SK-N-SH treated with all-trans-retinoic acid at 6 μM for 48 hours (cell line): ENCODE results near the gene DBF4B.

Experiments
- ATAC-seq: fragments of 200-7000 bp; cut with Tn5 transposase; 3 replicates; pipeline ENCODE4 v1.9.1; 2020; ENCODE audit warnings: mild to moderate bottlenecking, moderate library complexity
- ARNTL ChIP-seq: fragments of 450-650 bp; formaldehyde crosslinking; IDR thresholded peaks from 2 replicates; pipeline ENCODE4 v1.5.0; 2020; ENCODE audit warnings: low read depth, mild to moderate bottlenecking, moderate library complexity, borderline replicate concordance
- BACH2 ChIP-seq: fragments of 250-450 bp; sonication (Bioruptor Pico); IDR thresholded peaks from 2 replicates; pipeline ENCODE4 v1.9.0; 2021; ENCODE audit warnings: mild to moderate bottlenecking, borderline replicate concordance
- CSDC2 ChIP-seq: fragments of 250-450 bp; sonication (Bioruptor Pico); IDR thresholded peaks from 2 replicates; pipeline ENCODE4 v1.5.0; 2020; ENCODE audit warnings: mild to moderate bottlenecking, moderate library complexity
- ESRRG ChIP-seq: fragments of 250-450 bp; sonication (Bioruptor Pico); IDR thresholded peaks from 2 replicates; pipeline ENCODE4 v1.6.1; 2021; ENCODE audit warnings: mild to moderate bottlenecking
- OSR1 ChIP-seq: fragments of 250-450 bp; sonication (Bioruptor Pico); IDR thresholded peaks from 2 replicates; pipeline ENCODE4 v1.8.0; 2022; ENCODE audit warnings: moderate library complexity, mild to moderate bottlenecking, inconsistent platforms
- PPARA ChIP-seq: fragments of 250-450 bp; sonication (Bioruptor Pico); IDR thresholded peaks from 2 replicates; pipeline ENCODE4 v1.5.0; 2020; ENCODE audit warnings: mild to moderate bottlenecking, borderline replicate concordance
- RARB ChIP-seq: fragments of 250-450 bp; sonication (Bioruptor Pico); IDR thresholded peaks from 2 replicates; pipeline ENCODE4 v1.8.0; 2021; ENCODE audit warnings: mild to moderate bottlenecking, moderate library complexity
- SNAI2 ChIP-seq: fragments of 250-450 bp; sonication (Bioruptor Pico); IDR thresholded peaks from 2 replicates; pipeline ENCODE4 v1.5.0; 2020; ENCODE audit warnings: mild to moderate bottlenecking, moderate library complexity
- TCF4 ChIP-seq: fragments of 250-450 bp; sonication (Bioruptor Pico); IDR thresholded peaks from 2 replicates; pipeline ENCODE4 v1.8.0; 2021; ENCODE audit warnings: mild to moderate bottlenecking, moderate library complexity, borderline replicate concordance
- TOX ChIP-seq: fragments of 250-450 bp; sonication (Bioruptor Pico); IDR thresholded peaks from 2 replicates; pipeline ENCODE4 v1.8.0; 2021; ENCODE audit warnings: mild to moderate bottlenecking, moderate library complexity, borderline replicate concordance
- ZC3H10 ChIP-seq: fragments of 250-450 bp; sonication (Bioruptor Pico); IDR thresholded peaks from 2 replicates; pipeline ENCODE4 v1.5.1; 2021; ENCODE audit warnings: mild to moderate bottlenecking, moderate library complexity
- ZFP3 ChIP-seq: fragments of 250-450 bp; sonication (Bioruptor Pico); IDR thresholded peaks from 2 replicates; pipeline ENCODE4 v1.5.0; 2020; ENCODE audit warnings: mild to moderate bottlenecking, moderate library complexity
- ZFP30 ChIP-seq: fragments of 450-650 bp; formaldehyde crosslinking; IDR thresholded peaks from 2 replicates; pipeline ENCODE4 v1.5.0; 2022; ENCODE audit warnings: mild to moderate bottlenecking, moderate library complexity
- ZNF565 ChIP-seq: fragments of 450-650 bp; formaldehyde crosslinking; conservative IDR thresholded peaks from 2 replicates; pipeline ENCODE4 v1.5.0; 2020; ENCODE audit warnings: low read depth, mild to moderate bottlenecking, moderate library complexity
- ZNF70 ChIP-seq: fragments of 450-650 bp; formaldehyde crosslinking; IDR thresholded peaks from 2 replicates; pipeline ENCODE4 v1.5.0; 2020; ENCODE audit warnings: mild to moderate bottlenecking, moderate library complexity
- ZNF8 ChIP-seq: fragments of 450-650 bp; formaldehyde crosslinking; IDR thresholded peaks from 2 replicates; pipeline ENCODE4 v1.5.0; 2020; ENCODE audit warnings: mild to moderate bottlenecking, moderate library complexity
- TF ChIP-seq, protein P1 (sequence below): fragments of 250-450 bp; sonication (Bioruptor Pico); IDR thresholded peaks from 2 replicates; pipeline ENCODE4 v1.5.1; 2021; ENCODE audit warnings: mild to moderate bottlenecking, moderate library complexity
- TF ChIP-seq, protein P2 (sequence below): fragments of 250-450 bp; sonication (Bioruptor Pico); IDR thresholded peaks from 2 replicates; pipeline ENCODE4 v1.5.0; 2020; ENCODE audit warnings: mild to moderate bottlenecking, moderate library complexity
- TF ChIP-seq, protein P3 (sequence below): fragments of 250-450 bp; sonication (Bioruptor Pico); IDR thresholded peaks from 2 replicates; pipeline ENCODE4 v1.8.0; 2021; ENCODE audit warnings: low read depth, mild to moderate bottlenecking, moderate library complexity, borderline replicate concordance
- TF ChIP-seq, protein P4 (sequence below): fragments of 250-450 bp; sonication (Bioruptor Pico); IDR thresholded peaks from 2 replicates; pipeline ENCODE4 v1.8.0; 2020; ENCODE audit warnings: mild to moderate bottlenecking, moderate library complexity, borderline replicate concordance
- TF ChIP-seq, protein P5 (sequence below): fragments of 250-450 bp; sonication (Bioruptor Pico); IDR thresholded peaks from 2 replicates; pipeline ENCODE4 v1.5.1; 2020; ENCODE audit warnings: low read depth, mild to moderate bottlenecking, moderate library complexity

DBF4B gene

DNA sequence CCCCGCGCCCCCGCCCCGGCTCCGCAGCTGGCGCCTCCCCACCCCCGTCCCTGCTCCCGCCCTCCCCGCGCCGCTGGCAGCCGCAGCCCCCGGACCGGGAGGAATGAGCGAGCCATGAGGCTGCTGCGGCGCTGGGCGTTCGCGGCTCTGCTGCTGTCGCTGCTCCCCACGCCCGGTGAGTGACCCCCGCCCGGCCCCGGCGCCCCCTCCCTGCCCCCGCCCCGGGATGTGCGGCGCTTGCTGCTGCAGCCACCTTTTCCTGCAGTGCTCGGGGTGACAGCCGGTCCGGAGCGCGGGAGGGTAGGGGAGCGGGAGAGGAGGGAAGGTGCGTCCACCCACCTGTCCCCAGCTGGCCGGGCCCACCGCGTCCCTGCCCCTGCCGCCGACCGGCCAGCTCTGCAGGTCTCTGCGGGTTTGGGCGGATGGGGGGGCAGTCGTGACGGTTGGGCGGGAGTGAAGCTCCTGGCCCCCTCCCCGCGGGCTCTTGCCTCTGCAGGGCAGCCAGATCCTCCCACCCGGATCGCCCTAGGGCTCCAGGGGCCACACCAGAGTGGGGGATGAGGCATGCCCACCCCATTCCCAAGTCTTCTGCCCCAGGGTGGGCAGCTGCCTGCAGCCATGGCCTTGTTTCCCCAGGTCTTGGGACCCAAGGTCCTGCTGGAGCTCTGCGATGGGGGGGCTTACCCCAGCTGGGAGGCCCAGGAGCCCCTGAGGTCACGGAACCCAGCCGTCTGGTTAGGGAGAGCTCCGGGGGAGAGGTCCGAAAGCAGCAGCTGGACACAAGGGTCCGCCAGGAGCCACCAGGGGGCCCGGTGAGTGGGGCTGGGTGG is 50.8 kb downstream of the DBF4B start (continued):
- TF ChIP-seq, protein P1, sequence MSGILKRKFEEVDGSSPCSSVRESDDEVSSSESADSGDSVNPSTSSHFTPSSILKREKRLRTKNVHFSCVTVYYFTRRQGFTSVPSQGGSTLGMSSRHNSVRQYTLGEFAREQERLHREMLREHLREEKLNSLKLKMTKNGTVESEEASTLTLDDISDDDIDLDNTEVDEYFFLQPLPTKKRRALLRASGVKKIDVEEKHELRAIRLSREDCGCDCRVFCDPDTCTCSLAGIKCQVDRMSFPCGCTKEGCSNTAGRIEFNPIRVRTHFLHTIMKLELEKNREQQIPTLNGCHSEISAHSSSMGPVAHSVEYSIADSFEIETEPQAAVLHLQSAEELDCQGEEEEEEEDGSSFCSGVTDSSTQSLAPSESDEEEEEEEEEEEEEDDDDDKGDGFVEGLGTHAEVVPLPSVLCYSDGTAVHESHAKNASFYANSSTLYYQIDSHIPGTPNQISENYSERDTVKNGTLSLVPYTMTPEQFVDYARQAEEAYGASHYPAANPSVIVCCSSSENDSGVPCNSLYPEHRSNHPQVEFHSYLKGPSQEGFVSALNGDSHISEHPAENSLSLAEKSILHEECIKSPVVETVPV (CRISPR knock-in tag), result no peak
- no peak for TF ChIP-seq ZNF8 (CRISPR knock-in tag)
- TF ChIP-seq RARB (CRISPR knock-in tag), result no peak
- TF ChIP-seq BACH2 (CRISPR knock-in tag), result no peak
- no peak for TF ChIP-seq ARNTL (CRISPR knock-in tag)
- TF ChIP-seq ZNF565 (CRISPR knock-in tag), result no peak
- TF ChIP-seq ZNF70 (CRISPR knock-in tag), result no peak
- no peak for TF ChIP-seq SNAI2 (CRISPR knock-in tag)

DNA sequence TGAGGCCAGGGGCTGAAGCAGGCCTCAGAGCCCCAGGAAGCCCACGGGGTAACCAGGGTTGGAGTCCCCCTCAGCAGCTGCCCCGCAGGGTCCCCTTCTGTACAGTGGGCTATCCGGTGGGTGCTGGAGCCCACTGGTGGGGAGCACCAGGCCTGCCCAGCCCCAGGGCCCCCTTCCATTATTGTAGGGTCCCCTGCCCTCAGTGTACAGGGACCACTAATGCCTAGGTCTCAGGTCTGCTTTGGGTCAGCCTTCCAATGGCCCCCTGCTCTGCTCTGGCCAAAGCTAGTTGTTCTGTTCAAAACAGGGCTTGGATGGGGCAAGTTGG is 51.4 kb downstream of the DBF4B start:
- ATAC-seq, result no peak
- TF ChIP-seq TCF4 (CRISPR knock-in tag) (no peak), ZFP30 (CRISPR knock-in tag) (no peak), SNAI2 (CRISPR knock-in tag) (no peak), ZNF565 (CRISPR knock-in tag) (no peak), ZFP3 (CRISPR knock-in tag) (no peak)
- TF ChIP-seq, protein P2, sequence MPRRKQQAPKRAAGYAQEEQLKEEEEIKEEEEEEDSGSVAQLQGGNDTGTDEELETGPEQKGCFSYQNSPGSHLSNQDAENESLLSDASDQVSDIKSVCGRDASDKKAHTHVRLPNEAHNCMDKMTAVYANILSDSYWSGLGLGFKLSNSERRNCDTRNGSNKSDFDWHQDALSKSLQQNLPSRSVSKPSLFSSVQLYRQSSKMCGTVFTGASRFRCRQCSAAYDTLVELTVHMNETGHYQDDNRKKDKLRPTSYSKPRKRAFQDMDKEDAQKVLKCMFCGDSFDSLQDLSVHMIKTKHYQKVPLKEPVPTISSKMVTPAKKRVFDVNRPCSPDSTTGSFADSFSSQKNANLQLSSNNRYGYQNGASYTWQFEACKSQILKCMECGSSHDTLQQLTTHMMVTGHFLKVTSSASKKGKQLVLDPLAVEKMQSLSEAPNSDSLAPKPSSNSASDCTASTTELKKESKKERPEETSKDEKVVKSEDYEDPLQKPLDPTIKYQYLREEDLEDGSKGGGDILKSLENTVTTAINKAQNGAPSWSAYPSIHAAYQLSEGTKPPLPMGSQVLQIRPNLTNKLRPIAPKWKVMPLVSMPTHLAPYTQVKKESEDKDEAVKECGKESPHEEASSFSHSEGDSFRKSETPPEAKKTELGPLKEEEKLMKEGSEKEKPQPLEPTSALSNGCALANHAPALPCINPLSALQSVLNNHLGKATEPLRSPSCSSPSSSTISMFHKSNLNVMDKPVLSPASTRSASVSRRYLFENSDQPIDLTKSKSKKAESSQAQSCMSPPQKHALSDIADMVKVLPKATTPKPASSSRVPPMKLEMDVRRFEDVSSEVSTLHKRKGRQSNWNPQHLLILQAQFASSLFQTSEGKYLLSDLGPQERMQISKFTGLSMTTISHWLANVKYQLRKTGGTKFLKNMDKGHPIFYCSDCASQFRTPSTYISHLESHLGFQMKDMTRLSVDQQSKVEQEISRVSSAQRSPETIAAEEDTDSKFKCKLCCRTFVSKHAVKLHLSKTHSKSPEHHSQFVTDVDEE (CRISPR knock-in tag), result no peak
- TF ChIP-seq, all 23 proteins: peak for 0

DNA sequence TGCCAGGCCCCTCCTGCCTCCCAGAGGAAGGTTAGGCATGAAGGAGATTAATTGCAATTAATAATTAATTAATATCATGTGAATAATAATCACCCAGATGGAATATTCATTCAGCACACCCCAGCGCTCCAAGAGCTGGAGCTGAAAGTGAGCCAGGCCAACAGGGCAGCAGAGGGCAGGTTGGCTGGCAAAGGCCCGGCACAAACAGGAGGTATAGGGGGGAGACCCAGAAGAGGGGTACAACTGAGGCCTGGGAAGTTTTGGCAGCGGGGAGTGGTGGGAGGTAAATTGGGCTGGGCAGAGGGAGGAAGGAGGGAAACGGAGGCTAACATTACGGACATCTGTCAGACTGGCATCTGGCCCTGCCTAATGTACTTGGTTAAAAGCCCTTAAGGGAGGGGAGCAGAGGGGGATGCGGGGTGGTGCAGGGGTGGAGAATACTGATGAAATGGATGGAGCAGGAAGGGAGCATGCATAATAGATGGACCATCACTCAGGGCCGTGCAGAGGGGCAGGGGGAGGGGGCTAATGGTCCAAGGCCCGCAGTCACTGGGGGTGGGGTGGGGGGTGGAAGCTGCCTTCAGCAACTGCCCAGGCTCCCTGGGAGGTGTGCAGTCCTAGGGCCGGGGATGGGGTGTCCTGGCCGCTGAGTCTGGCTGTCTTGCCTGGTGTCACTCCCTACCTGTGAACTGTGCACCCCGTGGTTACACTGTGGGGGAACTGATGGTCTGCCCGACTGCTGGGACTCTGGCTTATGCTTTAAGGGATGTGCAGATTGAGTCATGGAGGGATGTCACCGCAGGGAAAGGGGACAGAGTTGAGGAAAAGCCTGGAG is 52.2 kb downstream of the DBF4B start:
- TF ChIP-seq TOX (CRISPR knock-in tag), result no peak
- no peak for TF ChIP-seq TCF4 (CRISPR knock-in tag)
- no peak for TF ChIP-seq ESRRG (CRISPR knock-in tag)
- no peak for TF ChIP-seq OSR1 (CRISPR knock-in tag)
- TF ChIP-seq, protein P2 (CRISPR knock-in tag), result no peak
- no peak for TF ChIP-seq SNAI2 (CRISPR knock-in tag)
- TF ChIP-seq ZC3H10 (CRISPR knock-in tag), result no peak
- TF ChIP-seq ZNF565 (CRISPR knock-in tag), result no peak
- no peak for TF ChIP-seq ZFP30 (CRISPR knock-in tag)
- TF ChIP-seq ZNF70 (CRISPR knock-in tag), result no peak
- no peak for TF ChIP-seq RARB (CRISPR knock-in tag)
- TF ChIP-seq PPARA (CRISPR knock-in tag), result no peak
- no peak for TF ChIP-seq ZFP3 (CRISPR knock-in tag)
- TF ChIP-seq, protein P3, sequence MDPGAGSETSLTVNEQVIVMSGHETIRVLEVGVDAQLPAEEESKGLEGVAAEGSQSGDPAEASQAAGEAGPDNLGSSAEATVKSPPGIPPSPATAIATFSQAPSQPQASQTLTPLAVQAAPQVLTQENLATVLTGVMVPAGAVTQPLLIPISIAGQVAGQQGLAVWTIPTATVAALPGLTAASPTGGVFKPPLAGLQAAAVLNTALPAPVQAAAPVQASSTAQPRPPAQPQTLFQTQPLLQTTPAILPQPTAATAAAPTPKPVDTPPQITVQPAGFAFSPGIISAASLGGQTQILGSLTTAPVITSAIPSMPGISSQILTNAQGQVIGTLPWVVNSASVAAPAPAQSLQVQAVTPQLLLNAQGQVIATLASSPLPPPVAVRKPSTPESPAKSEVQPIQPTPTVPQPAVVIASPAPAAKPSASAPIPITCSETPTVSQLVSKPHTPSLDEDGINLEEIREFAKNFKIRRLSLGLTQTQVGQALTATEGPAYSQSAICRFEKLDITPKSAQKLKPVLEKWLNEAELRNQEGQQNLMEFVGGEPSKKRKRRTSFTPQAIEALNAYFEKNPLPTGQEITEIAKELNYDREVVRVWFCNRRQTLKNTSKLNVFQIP (CRISPR knock-in tag), result no peak
- TF ChIP-seq, protein P4, sequence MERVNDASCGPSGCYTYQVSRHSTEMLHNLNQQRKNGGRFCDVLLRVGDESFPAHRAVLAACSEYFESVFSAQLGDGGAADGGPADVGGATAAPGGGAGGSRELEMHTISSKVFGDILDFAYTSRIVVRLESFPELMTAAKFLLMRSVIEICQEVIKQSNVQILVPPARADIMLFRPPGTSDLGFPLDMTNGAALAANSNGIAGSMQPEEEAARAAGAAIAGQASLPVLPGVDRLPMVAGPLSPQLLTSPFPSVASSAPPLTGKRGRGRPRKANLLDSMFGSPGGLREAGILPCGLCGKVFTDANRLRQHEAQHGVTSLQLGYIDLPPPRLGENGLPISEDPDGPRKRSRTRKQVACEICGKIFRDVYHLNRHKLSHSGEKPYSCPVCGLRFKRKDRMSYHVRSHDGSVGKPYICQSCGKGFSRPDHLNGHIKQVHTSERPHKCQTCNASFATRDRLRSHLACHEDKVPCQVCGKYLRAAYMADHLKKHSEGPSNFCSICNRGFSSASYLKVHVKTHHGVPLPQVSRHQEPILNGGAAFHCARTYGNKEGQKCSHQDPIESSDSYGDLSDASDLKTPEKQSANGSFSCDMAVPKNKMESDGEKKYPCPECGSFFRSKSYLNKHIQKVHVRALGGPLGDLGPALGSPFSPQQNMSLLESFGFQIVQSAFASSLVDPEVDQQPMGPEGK (CRISPR knock-in tag), result no peak
- TF ChIP-seq, protein P5, sequence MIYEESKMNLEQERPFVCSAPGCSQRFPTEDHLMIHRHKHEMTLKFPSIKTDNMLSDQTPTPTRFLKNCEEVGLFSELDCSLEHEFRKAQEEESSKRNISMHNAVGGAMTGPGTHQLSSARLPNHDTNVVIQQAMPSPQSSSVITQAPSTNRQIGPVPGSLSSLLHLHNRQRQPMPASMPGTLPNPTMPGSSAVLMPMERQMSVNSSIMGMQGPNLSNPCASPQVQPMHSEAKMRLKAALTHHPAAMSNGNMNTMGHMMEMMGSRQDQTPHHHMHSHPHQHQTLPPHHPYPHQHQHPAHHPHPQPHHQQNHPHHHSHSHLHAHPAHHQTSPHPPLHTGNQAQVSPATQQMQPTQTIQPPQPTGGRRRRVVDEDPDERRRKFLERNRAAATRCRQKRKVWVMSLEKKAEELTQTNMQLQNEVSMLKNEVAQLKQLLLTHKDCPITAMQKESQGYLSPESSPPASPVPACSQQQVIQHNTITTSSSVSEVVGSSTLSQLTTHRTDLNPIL (CRISPR knock-in tag), result no peak
- TF ChIP-seq CSDC2, result no peak
- no peak for ATAC-seq
